ENCODE data around the gene KANK4. TPM values are rescaled to one million over a fixed set of nuclear protein-coding genes. Genes with fewer than 3 reads are reported as not detected.

KANK4 gene
- total RNA-seq (2021; fragmentation: NEBNext Ultra II Directional; extraction: Animal tissue kit (Norgen Biotek cat#: 25700)) = not detected
- long read RNA-seq = 0 reads

DNA sequence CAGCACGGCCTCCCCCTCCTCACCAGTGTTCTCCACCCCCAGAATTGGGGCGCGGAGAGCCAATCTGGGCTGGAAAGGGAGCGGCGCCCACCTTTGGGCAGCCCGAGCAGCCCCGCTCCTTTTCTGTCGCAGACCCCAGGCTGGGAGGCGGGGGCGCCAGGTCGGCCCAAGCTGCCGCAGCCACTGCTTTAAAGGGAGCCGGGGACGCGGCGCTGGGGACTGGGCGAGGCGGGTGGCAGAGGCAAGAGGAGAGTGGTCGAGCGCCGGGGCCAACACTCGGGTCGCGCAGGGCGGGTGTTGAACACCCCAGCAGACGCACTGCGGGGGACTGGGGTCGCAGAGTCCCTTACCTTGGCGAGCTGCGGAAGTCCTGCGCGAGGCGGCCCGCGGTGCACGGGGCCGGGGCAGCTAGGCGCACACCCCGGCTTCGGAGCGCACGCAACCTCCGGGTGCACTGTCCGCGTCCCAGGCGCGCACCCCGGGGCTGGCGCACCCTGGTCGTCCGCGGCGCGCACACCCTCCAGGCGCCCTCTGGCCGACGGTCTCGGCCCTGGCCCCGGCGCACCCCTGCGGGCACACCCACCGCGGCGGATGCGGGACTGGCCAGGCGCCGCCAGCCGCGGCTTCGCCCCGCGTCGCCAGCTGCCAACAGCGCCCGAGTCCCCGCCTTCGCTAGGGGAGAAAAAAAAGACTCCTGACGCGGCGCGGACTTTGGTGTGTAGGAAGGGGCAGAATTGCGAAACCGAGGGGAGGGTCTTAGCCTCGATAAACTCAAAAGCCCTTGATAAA is at the start of gene KANK4:
Gene KANK4 (minus strand): TSS at position 679 of the 789 bp plus-strand sequence. CDS start 37,870 bp downstream, outside the sequence.
- Mint-ChIP-seq H3K9me3 (peaks cover 5% of the 10 kb centered on the region; the same call in 1 of the 2 replicates), H3K27me3 (ENCODE audit: insufficient read depth) (peaks cover 26% of the 10 kb centered on the region), H3K27ac (no peak within 1 kb of the TSS), H3K36me3 (ENCODE audit: low read depth) (no peaks in the 10 kb centered on the region), H3K4me3 (no peak within 1 kb of the TSS), H3K4me1 (ENCODE audit: low read depth) (peaks cover 12% of the 10 kb centered on the region)
- no peak for DNase-seq
- TF ChIP-seq, protein P1, sequence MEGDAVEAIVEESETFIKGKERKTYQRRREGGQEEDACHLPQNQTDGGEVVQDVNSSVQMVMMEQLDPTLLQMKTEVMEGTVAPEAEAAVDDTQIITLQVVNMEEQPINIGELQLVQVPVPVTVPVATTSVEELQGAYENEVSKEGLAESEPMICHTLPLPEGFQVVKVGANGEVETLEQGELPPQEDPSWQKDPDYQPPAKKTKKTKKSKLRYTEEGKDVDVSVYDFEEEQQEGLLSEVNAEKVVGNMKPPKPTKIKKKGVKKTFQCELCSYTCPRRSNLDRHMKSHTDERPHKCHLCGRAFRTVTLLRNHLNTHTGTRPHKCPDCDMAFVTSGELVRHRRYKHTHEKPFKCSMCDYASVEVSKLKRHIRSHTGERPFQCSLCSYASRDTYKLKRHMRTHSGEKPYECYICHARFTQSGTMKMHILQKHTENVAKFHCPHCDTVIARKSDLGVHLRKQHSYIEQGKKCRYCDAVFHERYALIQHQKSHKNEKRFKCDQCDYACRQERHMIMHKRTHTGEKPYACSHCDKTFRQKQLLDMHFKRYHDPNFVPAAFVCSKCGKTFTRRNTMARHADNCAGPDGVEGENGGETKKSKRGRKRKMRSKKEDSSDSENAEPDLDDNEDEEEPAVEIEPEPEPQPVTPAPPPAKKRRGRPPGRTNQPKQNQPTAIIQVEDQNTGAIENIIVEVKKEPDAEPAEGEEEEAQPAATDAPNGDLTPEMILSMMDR (IDR thresholded peaks at IDR 0.05) = no peak

DNA sequence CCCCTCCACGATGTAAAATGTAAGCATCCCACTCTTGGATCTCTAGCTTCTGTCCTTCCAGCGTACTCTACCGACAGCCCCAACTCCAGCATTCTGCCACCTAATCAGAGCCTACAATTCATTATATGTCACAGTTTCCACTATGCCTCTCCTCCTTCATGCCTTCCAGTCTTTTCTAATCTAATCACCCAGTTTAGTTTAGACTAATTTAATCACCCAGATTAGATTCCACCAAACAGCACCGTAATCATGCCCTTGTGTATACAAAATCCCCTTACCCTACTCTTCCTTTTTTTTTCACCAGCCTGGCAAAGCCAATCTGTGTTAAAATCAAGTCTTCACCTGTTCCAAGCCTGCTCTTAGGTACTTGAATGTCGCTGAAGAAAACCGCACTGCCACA is 49.8 kb upstream of the KANK4 start:
- H3K4me3 Mint-ChIP-seq = no peak overlapping the region
- no peak for DNase-seq
- H3K9me3 Mint-ChIP-seq = no peaks in the 10 kb centered on the region; the same call in 1 of the 2 replicates
- H3K36me3 Mint-ChIP-seq (ENCODE audit: low read depth) = no peaks in the 10 kb centered on the region
- TF ChIP-seq, protein P1 (IDR thresholded peaks at IDR 0.05) = no peak
- H3K27ac Mint-ChIP-seq = no peak overlapping the region
- no peaks in the 10 kb centered on the region; the same call in 1 of the 2 replicates for H3K27me3 Mint-ChIP-seq (ENCODE audit: insufficient read depth)
- no peaks in the 10 kb centered on the region for H3K4me1 Mint-ChIP-seq (ENCODE audit: low read depth)

DNA sequence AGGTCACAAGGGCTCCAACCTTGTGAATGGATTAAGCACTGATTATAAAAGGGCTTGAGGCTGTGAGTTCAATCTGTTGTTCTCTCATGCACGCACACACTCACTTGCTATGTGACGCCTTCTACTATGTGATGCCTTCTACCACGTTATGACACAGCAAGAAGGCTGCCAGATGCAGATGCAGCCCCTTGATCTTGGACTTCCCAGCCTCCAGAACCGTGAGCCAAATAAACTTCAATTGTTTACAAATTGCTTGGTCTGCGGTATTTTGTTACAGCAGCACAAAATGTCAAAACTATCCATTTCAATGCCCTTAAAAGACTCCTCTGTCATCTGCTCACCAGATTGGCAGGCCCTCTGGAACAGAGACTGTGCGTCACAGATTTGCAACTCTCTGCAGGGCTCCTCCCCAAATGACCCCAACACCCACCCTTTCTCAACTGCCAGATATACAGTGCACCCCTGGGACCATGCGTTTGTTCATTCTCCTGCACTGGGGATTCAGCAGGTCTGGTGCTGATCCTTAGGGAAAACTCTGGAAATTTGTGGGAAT is 47.8 kb upstream of the KANK4 start:
- no peak for DNase-seq
- H3K9me3 Mint-ChIP-seq = no peaks in the 10 kb centered on the region
- TF ChIP-seq, protein P1 (IDR thresholded peaks at IDR 0.05) = no peak
- peaks cover 2% of the 10 kb centered on the region; the same call in 1 of the 2 replicates for H3K27me3 Mint-ChIP-seq (ENCODE audit: insufficient read depth)
- H3K27ac Mint-ChIP-seq = no peak overlapping the region
- H3K4me1 Mint-ChIP-seq (ENCODE audit: low read depth) = no peaks in the 10 kb centered on the region
- H3K4me3 Mint-ChIP-seq = no peak overlapping the region
- no peaks in the 10 kb centered on the region for H3K36me3 Mint-ChIP-seq (ENCODE audit: low read depth)

DNA sequence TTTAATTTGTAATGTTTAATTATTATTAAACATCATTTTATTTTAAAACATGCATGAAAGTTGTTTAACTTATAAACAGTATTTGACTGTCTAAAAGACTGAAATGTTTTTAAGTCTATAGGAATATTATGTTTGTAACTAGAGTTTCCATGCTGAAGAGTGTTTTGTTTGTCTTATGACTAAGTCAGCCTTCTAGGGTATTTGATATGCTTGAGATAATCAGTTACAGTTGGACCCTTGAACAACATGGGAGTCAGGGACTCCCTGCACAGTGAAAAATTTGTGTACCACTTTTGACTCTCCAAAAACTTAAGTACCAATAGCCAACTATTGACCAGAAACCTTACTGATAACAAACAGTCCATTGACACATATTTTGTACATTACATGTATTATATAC is 45.5 kb upstream of the KANK4 start:
- Mint-ChIP-seq H3K36me3 (ENCODE audit: low read depth) (no peaks in the 10 kb centered on the region), H3K27ac (no peak overlapping the region), H3K27me3 (ENCODE audit: insufficient read depth) (peaks cover 2% of the 10 kb centered on the region; the same call in 1 of the 2 replicates), H3K4me3 (no peak overlapping the region), H3K9me3 (0 out of 2 replicates have a peak, but pooled peaks cover 4% of the 10 kb centered on the region), H3K4me1 (ENCODE audit: low read depth) (no peaks in the 10 kb centered on the region)
- TF ChIP-seq, protein P1 (IDR thresholded peaks at IDR 0.05) = no peak
- DNase-seq = no peak

DNA sequence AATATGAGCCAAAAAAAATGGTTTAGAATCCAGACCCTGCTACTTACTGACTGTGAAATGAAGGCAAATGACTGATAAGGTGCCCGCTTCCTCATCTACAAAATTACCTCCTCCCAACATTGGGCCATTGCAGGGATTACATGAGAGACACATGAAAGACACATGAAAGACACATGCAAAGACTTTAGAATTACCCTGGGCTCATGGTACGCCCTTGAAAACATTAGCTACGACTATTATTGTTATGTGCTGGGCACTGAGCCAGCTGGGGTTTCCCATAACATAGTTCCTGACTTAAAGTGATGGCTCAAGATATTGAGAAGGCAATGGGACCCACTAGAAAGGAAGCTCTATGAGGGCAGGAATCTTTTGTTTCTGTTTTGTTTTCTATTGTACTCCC is 43.7 kb upstream of the KANK4 start:
- Mint-ChIP-seq H3K36me3 (ENCODE audit: low read depth) (no peaks in the 10 kb centered on the region), H3K27me3 (ENCODE audit: insufficient read depth) (peaks cover 7% of the 10 kb centered on the region; the same call in 1 of the 2 replicates), H3K27ac (no peak overlapping the region), H3K4me3 (no peak overlapping the region), H3K9me3 (peaks cover 4% of the 10 kb centered on the region; the same call in 1 of the 2 replicates), H3K4me1 (ENCODE audit: low read depth) (no peaks in the 10 kb centered on the region)
- TF ChIP-seq, protein P1 (IDR thresholded peaks at IDR 0.05) = no peak
- no peak for DNase-seq
